VCaP (cell line): ENCODE data around the gene ADAMTS8.

Source experiments
- H3K27ac ChIP-seq: fragments of 450-650 bp; 2 replicates; pipeline ENCODE4 v1.5.1; 2017
- TF ChIP-seq, protein P1 (sequence below): fragments of 450-650 bp; conservative IDR thresholded peaks from 2 replicates; pipeline ENCODE4 v1.5.1; 2017; ENCODE audit warnings: mild to moderate bottlenecking, moderate library complexity

ADAMTS8 gene

DNA sequence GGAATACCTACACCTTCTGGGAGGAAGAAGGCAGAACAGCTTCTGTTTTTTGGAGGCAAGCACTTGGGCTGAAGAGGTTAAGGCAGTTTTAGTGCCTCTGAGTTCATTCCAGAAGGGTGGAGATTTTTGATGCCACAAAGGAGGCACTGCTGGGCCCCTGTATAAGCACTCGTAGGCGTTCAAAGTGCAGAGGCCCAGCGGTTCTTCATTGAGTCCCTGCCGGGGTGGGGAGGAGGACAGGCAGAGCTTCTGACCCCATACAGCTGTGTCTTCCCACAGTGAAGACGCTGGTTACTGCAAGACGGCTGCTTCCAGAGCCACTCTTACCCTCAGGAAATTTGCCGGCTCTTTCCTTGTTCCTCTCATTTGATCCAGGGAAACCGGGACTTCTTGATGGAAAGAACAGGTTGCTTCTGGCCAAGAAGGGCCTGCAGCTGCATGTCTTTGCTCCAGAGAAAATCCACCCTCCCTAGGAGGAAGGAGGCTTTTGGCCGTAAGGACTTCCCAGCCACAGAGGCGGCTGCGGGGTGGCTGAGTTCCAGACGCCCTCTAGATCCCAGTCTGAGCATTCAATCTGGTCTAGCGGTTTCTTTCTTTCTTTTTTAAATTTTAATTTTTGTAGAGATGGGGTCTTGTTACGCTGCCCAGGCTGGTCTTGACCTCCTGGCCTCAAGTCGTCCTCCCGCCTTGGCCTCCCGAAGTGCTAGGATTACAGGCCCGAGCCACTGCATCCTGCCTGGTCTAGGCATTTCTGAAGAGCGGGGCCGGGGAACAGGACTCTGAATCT, 29.4 kb upstream of the ADAMTS8 start:
- TF ChIP-seq, protein P1, sequence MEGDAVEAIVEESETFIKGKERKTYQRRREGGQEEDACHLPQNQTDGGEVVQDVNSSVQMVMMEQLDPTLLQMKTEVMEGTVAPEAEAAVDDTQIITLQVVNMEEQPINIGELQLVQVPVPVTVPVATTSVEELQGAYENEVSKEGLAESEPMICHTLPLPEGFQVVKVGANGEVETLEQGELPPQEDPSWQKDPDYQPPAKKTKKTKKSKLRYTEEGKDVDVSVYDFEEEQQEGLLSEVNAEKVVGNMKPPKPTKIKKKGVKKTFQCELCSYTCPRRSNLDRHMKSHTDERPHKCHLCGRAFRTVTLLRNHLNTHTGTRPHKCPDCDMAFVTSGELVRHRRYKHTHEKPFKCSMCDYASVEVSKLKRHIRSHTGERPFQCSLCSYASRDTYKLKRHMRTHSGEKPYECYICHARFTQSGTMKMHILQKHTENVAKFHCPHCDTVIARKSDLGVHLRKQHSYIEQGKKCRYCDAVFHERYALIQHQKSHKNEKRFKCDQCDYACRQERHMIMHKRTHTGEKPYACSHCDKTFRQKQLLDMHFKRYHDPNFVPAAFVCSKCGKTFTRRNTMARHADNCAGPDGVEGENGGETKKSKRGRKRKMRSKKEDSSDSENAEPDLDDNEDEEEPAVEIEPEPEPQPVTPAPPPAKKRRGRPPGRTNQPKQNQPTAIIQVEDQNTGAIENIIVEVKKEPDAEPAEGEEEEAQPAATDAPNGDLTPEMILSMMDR = no peak
- H3K27ac ChIP-seq = no peak overlapping the region

DNA sequence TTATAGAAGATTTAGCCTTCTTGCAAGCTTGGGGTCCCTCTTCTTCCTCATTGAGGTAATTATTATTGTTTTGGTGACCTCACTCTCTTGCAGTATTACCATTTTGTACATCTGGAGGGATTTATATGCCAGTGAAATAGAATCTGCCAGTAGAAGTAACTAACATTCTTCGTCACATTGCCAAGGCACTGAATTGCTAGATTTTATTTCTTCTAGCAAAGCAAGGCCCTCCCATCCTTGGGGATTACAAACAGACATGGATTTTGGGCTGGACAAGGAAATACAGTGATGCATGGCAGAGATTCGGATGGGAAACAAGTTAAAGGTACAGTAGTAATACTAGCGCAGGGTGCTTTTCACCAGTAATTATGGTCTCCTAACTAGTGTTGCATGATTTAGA, 27.9 kb upstream of the ADAMTS8 start:
- no peak overlapping the region for H3K27ac ChIP-seq
- TF ChIP-seq, protein P1 = no peak

DNA sequence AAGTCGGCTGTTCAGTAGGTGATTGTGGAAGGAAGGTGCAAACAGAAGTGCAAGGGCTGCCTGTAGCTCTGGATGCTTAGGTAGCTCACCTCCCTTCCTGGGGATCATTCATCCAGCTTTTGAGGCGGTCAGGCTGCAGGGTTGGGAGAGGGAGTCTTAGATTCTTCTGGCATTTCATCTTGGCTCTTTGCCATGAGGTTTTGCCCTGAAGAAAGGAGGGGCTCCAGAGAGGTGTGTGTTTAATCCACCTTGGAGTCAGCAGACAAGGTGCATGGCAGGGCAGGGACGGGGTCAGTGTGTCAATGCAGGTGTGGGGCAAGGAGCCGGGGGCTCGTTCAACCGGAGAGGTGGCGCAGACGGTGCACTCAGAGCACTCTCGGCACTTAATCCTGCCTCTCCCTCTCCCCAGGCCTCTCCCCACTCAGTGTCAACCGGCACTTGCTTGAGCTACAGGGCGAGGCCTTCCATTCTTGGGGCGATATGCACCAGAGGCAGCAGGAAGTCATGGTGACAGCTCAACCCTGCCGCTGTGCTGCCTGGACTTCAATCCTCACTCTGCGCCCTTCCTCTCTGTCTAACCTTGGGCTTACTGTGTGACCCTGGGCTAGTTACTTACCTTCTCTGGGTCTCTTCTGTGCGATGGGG, 27.2 kb upstream of the ADAMTS8 start:
- H3K27ac ChIP-seq = no peak overlapping the region
- TF ChIP-seq, protein P1 = no peak

DNA sequence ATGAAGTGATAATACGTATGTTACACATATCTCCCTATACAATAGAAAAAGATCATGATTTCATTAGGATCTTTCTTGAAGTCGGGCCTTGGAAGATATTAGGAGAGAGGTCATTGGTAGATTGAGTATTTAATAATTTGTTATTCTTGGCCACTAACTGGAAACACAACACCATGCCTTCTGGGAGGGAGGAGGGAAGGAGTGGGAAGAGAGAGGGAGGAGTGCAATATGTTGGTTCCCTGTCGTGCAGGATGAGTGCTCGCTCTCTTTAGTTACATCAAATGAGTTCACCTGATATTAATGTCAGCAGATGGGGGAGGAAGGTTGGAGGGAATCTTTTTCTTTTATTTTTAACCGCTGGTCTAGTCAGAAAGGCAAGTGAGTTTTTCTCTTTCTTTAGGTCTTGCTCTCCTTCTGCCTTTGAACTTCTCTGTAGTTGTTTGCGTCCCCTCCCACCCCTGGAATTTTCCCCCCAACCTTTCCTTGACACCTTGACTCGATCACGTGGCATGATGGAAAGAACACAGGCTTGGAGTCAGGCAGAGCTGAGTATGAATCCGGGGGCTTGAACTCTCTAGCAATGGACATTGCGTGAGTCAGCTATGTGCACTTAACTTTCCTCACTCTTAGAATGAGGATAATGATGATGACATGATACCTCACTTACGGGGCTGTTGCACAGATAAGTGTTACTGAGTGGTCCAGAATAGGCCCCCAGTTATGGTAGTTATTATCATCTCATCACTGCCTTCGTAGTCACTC, 26.3 kb upstream of the ADAMTS8 start:
- TF ChIP-seq, protein P1 = no peak
- no peak overlapping the region for H3K27ac ChIP-seq

DNA sequence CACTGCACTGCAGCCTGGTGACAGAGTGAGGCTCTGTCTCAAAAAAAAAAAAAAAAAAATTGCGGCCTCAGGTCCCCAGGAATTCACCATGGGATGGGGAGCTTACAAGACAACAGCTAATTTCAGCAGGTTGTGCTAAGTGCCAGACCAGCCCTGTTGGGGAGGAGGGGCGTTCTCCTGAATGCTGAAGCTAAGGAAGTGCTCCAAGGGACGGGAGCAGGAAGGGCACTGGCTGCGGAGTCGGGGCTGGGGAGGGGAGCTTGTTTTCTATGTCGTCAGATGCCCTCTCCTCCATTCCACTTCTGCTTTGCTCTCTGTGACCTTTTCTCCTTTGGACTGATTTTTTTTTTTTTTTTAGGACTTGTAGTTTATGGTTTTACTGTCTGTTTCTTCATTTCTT, 24.5 kb upstream of the ADAMTS8 start:
- no peak overlapping the region for H3K27ac ChIP-seq
- TF ChIP-seq, protein P1 = no peak

DNA sequence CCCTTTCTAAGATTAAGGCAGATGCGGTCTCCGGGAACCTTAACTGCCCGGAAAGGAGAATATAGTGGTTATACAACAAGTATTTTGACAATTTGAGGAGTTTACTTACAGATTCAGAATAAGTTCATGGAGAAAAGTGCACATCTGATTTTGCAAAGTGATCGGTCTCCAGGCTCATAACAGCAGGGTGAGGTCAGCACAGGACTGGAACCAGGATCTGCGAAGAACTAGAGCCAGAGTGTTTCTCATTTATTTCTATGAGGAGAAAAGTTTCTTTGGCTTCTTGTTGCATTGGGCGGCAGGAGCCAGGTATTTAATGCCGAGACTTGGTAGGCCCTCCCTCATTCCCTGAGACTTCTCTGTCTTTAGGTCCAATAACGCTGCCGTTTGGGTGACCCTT, 23.8 kb upstream of the ADAMTS8 start:
- no peak overlapping the region for H3K27ac ChIP-seq
- TF ChIP-seq, protein P1 = no peak
